H1 (cell line): ENCODE measurements around the gene SKAP2. TPM values are rescaled to one million over a fixed set of nuclear protein-coding genes. Genes with fewer than 3 reads are reported as not detected.

Source experiments
- CTCF ChIA-PET: fragments of 300-600 bp; sonication (Branson Sonifier 250); formaldehyde crosslinking; loops from one replicate; lab custom pipeline; 2021; ENCODE audit not compliant: partially characterized antibody; lab: Charles Lee
- POLR2A ChIA-PET: fragments of 300-600 bp; sonication (Branson Sonifier 250); formaldehyde crosslinking; loops from one replicate; lab custom pipeline; 2021; ENCODE audit warnings: inconsistent platforms; ENCODE audit not compliant: partially characterized antibody; lab: Charles Lee
- DNase-seq, 2 experiments: peaks; one replicate each; pipeline versions ENCODE4 v3.0.0 to v3.0.0-alpha.2; 2010 to 2022; ENCODE audit warnings: low spot score in 2 of 2, low read depth in 1 of 2, mixed read lengths in 1 of 2
- FAIRE-seq: peaks from 2 replicates; lab custom pipeline; 2011; peaks lifted over from hg19 to GRCh38; lab: Jason Lieb, UNC
- H2AFZ ChIP-seq: 2 replicates; pipeline ENCODE4 v1.8.1; 2012; ENCODE audit warnings: low read length, inconsistent platforms
- H2AK5ac ChIP-seq: 2 replicates; pipeline ENCODE4 v1.6.1; 2013; ENCODE audit warnings: low read depth, low read length
- H2BK120ac ChIP-seq: replicated peaks from 2 replicates; pipeline ENCODE3; 2013; ENCODE audit warnings: low read depth, low read length, inconsistent platforms
- H2BK12ac ChIP-seq: 2 replicates; pipeline ENCODE4 v1.6.1; 2013; ENCODE audit warnings: low read depth, low read length
- H2BK15ac ChIP-seq: 2 replicates; pipeline ENCODE4 v1.6.1; 2013; ENCODE audit warnings: low read length
- H2BK20ac ChIP-seq: 2 replicates; pipeline ENCODE4 v1.6.1; 2013; ENCODE audit warnings: low read length
- H2BK5ac ChIP-seq: 2 replicates; pipeline ENCODE4 v1.6.1; 2013; ENCODE audit warnings: low read depth, low read length
- H3K14ac ChIP-seq: 2 replicates; pipeline ENCODE4 v1.6.1; 2013; ENCODE audit warnings: inconsistent platforms; ENCODE audit not compliant: insufficient read length
- H3K18ac ChIP-seq: 2 replicates; pipeline ENCODE4 v1.6.1; 2013; ENCODE audit warnings: low read length; ENCODE audit errors: extremely low read depth
- H3K23ac ChIP-seq: 2 replicates; pipeline ENCODE4 v1.6.1; 2013; ENCODE audit warnings: inconsistent platforms; ENCODE audit not compliant: insufficient read length
- H3K23me2 ChIP-seq: 2 replicates; pipeline ENCODE4 v1.6.1; 2013; ENCODE audit warnings: low read depth, low read length
- H3K27ac ChIP-seq: 2 replicates; pipeline ENCODE4 v1.6.1; 2011; ENCODE audit warnings: low read depth, low read length, inconsistent platforms
- H3K27me3 ChIP-seq, 4 experiments: replicated peaks in 1 of 4; 1 replicate in 1 of 4; 2 replicates in 3 of 4; pipeline versions ENCODE4 v1.6.1 to v1.8.1; 2011 to 2013; ENCODE audit warnings: low read length in 3 of 4, mild to moderate bottlenecking in 3 of 4, inconsistent platforms in 2 of 4, mixed read lengths in 2 of 4, moderate library complexity in 1 of 4; ENCODE audit not compliant: control insufficient read depth in 3 of 4, insufficient read depth in 3 of 4; ENCODE audit errors: extremely low read depth in 1 of 4
- H3K36me3 ChIP-seq, 4 experiments: 2 replicates each; pipeline versions ENCODE4 v1.6.1 to v1.8.1; 2011 to 2013; ENCODE audit warnings: mild to moderate bottlenecking in 4 of 4, low read length in 3 of 4, moderate library complexity in 2 of 4, control low read depth in 1 of 4, inconsistent platforms in 1 of 4; ENCODE audit not compliant: insufficient read depth in 4 of 4, control insufficient read depth in 2 of 4
- H3K4ac ChIP-seq: replicated peaks from 2 replicates; pipeline ENCODE3; 2013; ENCODE audit warnings: low read length, low read depth, mixed read lengths, inconsistent platforms; ENCODE audit not compliant: insufficient read length
- H3K4me1 ChIP-seq, 4 experiments: replicated peaks in 1 of 4; 1 replicate in 1 of 4; 2 replicates in 3 of 4; pipeline versions ENCODE4 v1.6.1 to v1.8.1; 2011 to 2013; ENCODE audit warnings: low read length in 3 of 4, inconsistent platforms in 2 of 4, mixed read lengths in 1 of 4; ENCODE audit not compliant: insufficient read depth in 4 of 4, control insufficient read depth in 3 of 4
- H3K4me2 ChIP-seq, 2 experiments: 2 replicates each; pipeline versions ENCODE4 v1.6.1 to v1.8.1; 2011 to 2013; ENCODE audit warnings: low read depth in 2 of 2, low read length in 2 of 2, control low read depth in 1 of 2, inconsistent platforms in 1 of 2, mild to moderate bottlenecking in 1 of 2; ENCODE audit not compliant: insufficient read depth in 1 of 2
- H3K4me3 ChIP-seq, 4 experiments: fragments of 200-600, 300-600 bp in 1 of 4; sonication (generic), shearing (Covaris generic), sonication (Bioruptor Twin) in 1 of 4; 2 replicates each; pipeline versions ENCODE4 v1.5.1 to v1.8.1; 2011 to 2016; ENCODE audit warnings: low read length in 4 of 4, low read depth in 3 of 4, control low read depth in 2 of 4, inconsistent platforms in 2 of 4, mild to moderate bottlenecking in 2 of 4, mixed read lengths in 1 of 4, moderate library complexity in 1 of 4; ENCODE audit not compliant: insufficient read depth in 2 of 4; ENCODE audit errors: extremely low read depth in 1 of 4
- H3K56ac ChIP-seq: replicated peaks from 2 replicates; pipeline ENCODE3; 2013; ENCODE audit warnings: low read depth, mild to moderate bottlenecking, mixed read lengths, low read length, inconsistent platforms; ENCODE audit not compliant: insufficient read length
- H3K79me1 ChIP-seq: 2 replicates; pipeline ENCODE4 v1.6.1; 2013; ENCODE audit warnings: low read depth, low read length, control low read depth
- H3K79me2 ChIP-seq, 2 experiments: 2 replicates each; pipeline versions ENCODE4 v1.6.1 to v1.8.1; 2012 to 2013; ENCODE audit warnings: low read length in 2 of 2, mild to moderate bottlenecking in 2 of 2, inconsistent platforms in 1 of 2; ENCODE audit not compliant: insufficient read depth in 2 of 2, control insufficient read depth in 1 of 2
- H3K9ac ChIP-seq, 4 experiments: replicated peaks in 1 of 4; 1 replicate in 1 of 4; 2 replicates in 3 of 4; pipeline versions ENCODE4 v1.6.1 to v1.8.1; 2011 to 2013; ENCODE audit warnings: low read depth in 3 of 4, low read length in 3 of 4, control low read depth in 2 of 4, mild to moderate bottlenecking in 2 of 4, moderate library complexity in 2 of 4, inconsistent platforms in 1 of 4; ENCODE audit errors: extremely low read depth in 1 of 4
- H3K9me3 ChIP-seq, 2 experiments: 2 replicates each; pipeline versions ENCODE4 v1.6.1 to v1.8.1; 2012 to 2013; ENCODE audit warnings: mild to moderate bottlenecking in 2 of 2, moderate library complexity in 2 of 2, control low read depth in 1 of 2, inconsistent platforms in 1 of 2, low read depth in 1 of 2, low read length in 1 of 2, mixed read lengths in 1 of 2; ENCODE audit not compliant: insufficient read depth in 2 of 2
- H4K20me1 ChIP-seq, 2 experiments: replicated peaks in 1 of 2; 2 replicates each; pipeline versions ENCODE3 to v1.8.1; 2011 to 2013; ENCODE audit warnings: inconsistent platforms in 2 of 2, low read length in 2 of 2, mild to moderate bottlenecking in 1 of 2; ENCODE audit not compliant: insufficient read depth in 2 of 2, control insufficient read depth in 1 of 2
- H4K5ac ChIP-seq: 2 replicates; pipeline ENCODE4 v1.6.1; 2013; ENCODE audit warnings: low read length, low read depth, mixed read lengths, inconsistent platforms; ENCODE audit not compliant: insufficient read length
- H4K8ac ChIP-seq: 2 replicates; pipeline ENCODE4 v1.8.0; 2013; ENCODE audit warnings: mild to moderate bottlenecking, moderate library complexity, low read length, inconsistent platforms; ENCODE audit not compliant: insufficient read depth; ENCODE audit errors: extremely low read depth
- H4K91ac ChIP-seq: replicated peaks from 2 replicates; pipeline ENCODE3; 2013; ENCODE audit warnings: low read length, mixed read lengths, inconsistent platforms; ENCODE audit not compliant: insufficient read length
- RAD21 ChIP-seq, 2 experiments: IDR thresholded peaks in 1 of 2; conservative IDR thresholded peaks in 1 of 2; 2 replicates each; pipeline ENCODE4 v1.6.1; 2011; ENCODE audit warnings: low read depth in 2 of 2, low read length in 2 of 2, improper control_type of control experiment in 1 of 2, inconsistent platforms in 1 of 2, mild to moderate bottlenecking in 1 of 2, moderate library complexity in 1 of 2
- SIN3A ChIP-seq, 2 experiments: IDR thresholded peaks in 1 of 2; conservative IDR thresholded peaks in 1 of 2; 2 replicates each; pipeline ENCODE4 v1.6.1; 2011 to 2012; ENCODE audit warnings: low read length in 2 of 2, improper control_type of control experiment in 1 of 2, low read depth in 1 of 2, mild to moderate bottlenecking in 1 of 2
- WGBS, 2 experiments: shearing (Covaris generic) in 1 of 2; methylation state at CpG; one replicate each; pipeline versions ENCODE4 v1.1.6 to v1.1.7; 2013 to 2015; ENCODE audit warnings: low lambda C conversion rate in 2 of 2, mixed read lengths in 2 of 2, inconsistent platforms in 1 of 2, low coverage in 1 of 2, missing lambda C conversion rate in 1 of 2; ENCODE audit not compliant: insufficient replicate concordance in 2 of 2, insufficient coverage in 1 of 2, insufficient read length in 1 of 2; ENCODE audit errors: extremely low coverage in 1 of 2, missing lambda C conversion rate in 1 of 2; 5-methylcytosine and 5-hydroxymethylcytosine counted together
- polyA plus RNA-seq, 7 experiments: library from polyadenylated mRNA; depleted of rRNA in 3 of 7; stranded (reverse) in 5 of 7; unstranded in 2 of 7; fragments of >200 nt in 5 of 7; fragments of 200-250 nt in 2 of 7; gene quantifications; 1 replicate in 5 of 7; 2 replicates in 1 of 7; 4 replicates in 1 of 7; pipeline versions ENCODE4 v1.2.1 to v1.2.3, GENCODE V29; 2011 to 2013; ENCODE audit warnings: missing spikeins in 2 of 7, mixed read lengths in 2 of 7
- total RNA-seq: library from RNA; stranded (reverse); fragmentation: NEBNext Ultra II Directional; extraction: Animal tissue kit (Norgen Biotek cat#: 25700); gene quantifications from 2 replicates; pipeline ENCODE4 v1.2.1, GENCODE V29; 2021

SKAP2 gene
- total and polyA plus RNA-seq, 2 of the 8 experiments (the other 6 are each of a cell fraction or from before 2014, with no cell fraction given): 0.53 to 5.1 TPM

DNA sequence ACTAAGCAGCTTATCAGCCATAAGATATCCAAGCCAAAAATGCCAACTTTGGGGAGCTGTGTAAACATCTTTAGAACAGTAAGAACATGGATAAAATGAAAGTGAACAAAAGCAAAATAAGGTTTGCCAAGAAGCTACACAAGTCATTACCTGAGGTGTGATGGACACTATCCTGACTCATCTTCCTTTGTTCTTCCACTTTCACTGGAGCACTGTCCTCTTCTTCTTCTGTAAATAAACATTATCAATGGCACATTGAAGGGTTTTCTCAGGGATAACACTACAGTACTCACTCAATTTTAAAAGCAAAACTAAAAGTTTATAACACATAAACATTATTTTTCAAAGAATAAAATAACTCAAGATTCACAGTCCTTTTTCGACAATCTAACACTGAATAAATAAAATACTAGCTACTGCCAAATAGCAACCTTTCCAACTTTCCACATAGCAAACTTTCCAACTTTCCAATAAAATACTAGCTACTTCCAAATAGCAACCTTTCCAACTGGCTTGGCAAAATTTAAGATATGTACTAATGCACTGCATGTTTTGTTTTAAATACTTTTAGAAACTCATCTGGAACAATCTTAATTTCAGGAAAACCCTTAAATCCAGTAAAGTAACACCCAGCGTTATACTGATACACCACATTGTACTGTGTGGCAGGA lies 174.1 kb downstream of the SKAP2 start:
- Histone ChIP-seq H3K27ac (no peak overlapping the region), H3K27me3 (no peaks in the 10 kb centered on the region)
- POLR2A ChIA-PET: no interaction called here

More for the DNA sequence above, 174.1 kb downstream of the SKAP2 start:
- Histone ChIP-seq H3K4me1 (peaks cover 0 to 7% (median 1%) of the 10 kb centered on the region in 4 experiments; a peak in 1 of 7 replicates), H3K79me2 (no peaks in the 10 kb centered on the region), H3K18ac (no peak overlapping the region), H4K20me1 (no peaks in the 10 kb centered on the region), H3K14ac (no peak overlapping the region), H2AK5ac (no peak overlapping the region), H2BK5ac (no peak overlapping the region), H2BK15ac (no peak overlapping the region), H3K23ac (no peak overlapping the region), H4K8ac (no peak overlapping the region), H4K91ac (no peak overlapping the region), H3K4ac (no peak overlapping the region), H3K9me3 (no peaks in the 10 kb centered on the region), H2BK20ac (no peak overlapping the region), H3K79me1 (no peaks in the 10 kb centered on the region), H4K5ac (no peak overlapping the region), H3K36me3 (no peaks in the 10 kb centered on the region), H3K23me2 (no peaks in the 10 kb centered on the region), H3K4me2 (no peak overlapping the region), H3K4me3 (no peak overlapping the region), H2BK120ac (no peak overlapping the region), H3K56ac (no peak overlapping the region), H2BK12ac (no peak overlapping the region), H2AFZ (no peak overlapping the region), H3K9ac (no peak overlapping the region)
- FAIRE-seq (no peak), DNase-seq (no peak)
- no peak for TF ChIP-seq SIN3A (conservative IDR thresholded peaks at IDR 0.05 in 1 of 2, IDR thresholded peaks at IDR 0.05 in 1 of 2; ENCODE audit: low read depth in 1 of 2, low read length in 2 of 2)
- TF ChIP-seq RAD21 (IDR thresholded peaks at IDR 0.05 in 1 of 2, conservative IDR thresholded peaks at IDR 0.05 in 1 of 2; ENCODE audit: low read depth in 2 of 2, low read length in 2 of 2): no peak
- WGBS, 2 experiments: 90% methylated on average over 2 of the region's 2 CpGs; no CpG with 5 or more reads in 1 of the 2 experiments
- CTCF ChIA-PET: interaction anchor here (0.6 to 2.3 kb wide), 5 partner anchors 11 to 1592 kb away, joined by 3 to 7 read pairs (median 3); partner anchors contain the start of gene HOXA5
